ENCODE results near the gene TMEM248. TPM values are rescaled to one million over a fixed set of nuclear protein-coding genes. Genes with fewer than 3 reads are reported as not detected.
"Not testable (repeated sequence)": the region's sequence is repeated elsewhere in the genome, so short reads cannot be mapped to it uniquely, and the experiment has no call there.

Gene TMEM248, protein sequence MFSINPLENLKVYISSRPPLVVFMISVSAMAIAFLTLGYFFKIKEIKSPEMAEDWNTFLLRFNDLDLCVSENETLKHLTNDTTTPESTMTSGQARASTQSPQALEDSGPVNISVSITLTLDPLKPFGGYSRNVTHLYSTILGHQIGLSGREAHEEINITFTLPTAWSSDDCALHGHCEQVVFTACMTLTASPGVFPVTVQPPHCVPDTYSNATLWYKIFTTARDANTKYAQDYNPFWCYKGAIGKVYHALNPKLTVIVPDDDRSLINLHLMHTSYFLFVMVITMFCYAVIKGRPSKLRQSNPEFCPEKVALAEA
- total RNA-seq: 44.3 TPM

DNA sequence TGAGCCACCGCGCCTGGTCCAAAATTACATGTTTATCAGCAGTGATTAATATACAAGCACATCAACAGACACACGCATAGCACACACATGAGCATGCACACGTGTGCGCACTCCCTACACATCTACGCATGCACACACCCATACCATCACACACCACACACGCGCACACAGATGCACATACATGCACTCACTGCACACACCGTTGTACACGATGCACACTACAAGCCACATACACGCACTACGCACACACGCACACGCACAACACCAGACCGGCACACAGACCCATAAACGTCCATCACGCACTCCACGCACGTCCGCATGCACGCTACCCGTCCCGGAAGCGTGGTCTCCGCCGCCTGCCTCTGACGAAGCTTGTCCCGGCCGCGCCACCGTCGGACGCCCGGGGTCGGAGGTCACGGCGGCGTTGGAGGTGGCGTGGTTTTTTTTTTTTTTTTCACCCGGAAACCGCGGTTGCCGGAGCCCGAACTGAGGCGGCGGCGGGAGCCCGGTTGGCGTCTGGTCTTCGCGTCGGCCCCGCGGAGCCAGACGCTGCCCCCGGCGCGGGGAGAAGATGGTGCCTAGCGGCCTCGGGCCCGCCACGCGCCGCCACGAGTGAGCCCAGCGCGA lies at the start of gene TMEM248:
TSS of gene TMEM248 (plus strand) at position 457 of the 627 bp plus-strand sequence. CDS start 20,641 bp downstream, outside the sequence.
- peak; percentile 78 for DNase-seq

GRCh38 chr7:66873476-66873875 lies 47.5 kb upstream of the TMEM248 start:
- DNase-seq: no peak

- DNase-seq: no peak
Observed at GRCh38 chr7:66877577-66878300, 43.3 kb upstream of the TMEM248 start.

DNA sequence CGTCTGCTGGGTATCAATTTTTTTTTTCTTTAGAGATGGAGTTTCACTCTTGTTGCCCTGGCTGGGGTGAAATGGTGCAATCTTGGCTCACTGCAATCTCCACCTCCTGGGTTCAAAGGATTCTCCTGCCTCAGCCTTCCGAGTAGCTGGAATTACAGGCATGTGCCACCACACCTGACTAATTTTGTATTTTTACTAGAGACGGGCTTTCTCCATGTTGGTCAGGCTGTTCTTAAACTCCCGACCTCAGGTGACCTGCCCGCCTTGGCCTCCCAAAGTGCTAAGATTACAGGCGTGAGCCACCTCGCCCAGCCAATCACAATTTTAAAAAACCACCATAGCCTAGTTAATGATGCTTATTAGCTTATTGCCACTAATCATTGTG lies 42.7 kb upstream of the TMEM248 start:
- DNase-seq: not testable (repeated sequence)

- peak; percentile 5 for DNase-seq
Observed at GRCh38 chr7:66880053-66880452, 41.0 kb upstream of the TMEM248 start.

- not testable (repeated sequence) for DNase-seq
Observed at GRCh38 chr7:66880577-66880976, 40.4 kb upstream of the TMEM248 start.

GRCh38 chr7:66883716-66884115 lies 37.3 kb upstream of the TMEM248 start:
- no peak for DNase-seq

- not testable (repeated sequence) for DNase-seq
Observed at GRCh38 chr7:66884556-66884955, 36.5 kb upstream of the TMEM248 start.

- DNase-seq: no peak
Observed at GRCh38 chr7:66886152-66886551, 34.9 kb upstream of the TMEM248 start.

GRCh38 chr7:66888223-66888622 lies 32.8 kb upstream of the TMEM248 start:
- not testable (repeated sequence) for DNase-seq

DNA sequence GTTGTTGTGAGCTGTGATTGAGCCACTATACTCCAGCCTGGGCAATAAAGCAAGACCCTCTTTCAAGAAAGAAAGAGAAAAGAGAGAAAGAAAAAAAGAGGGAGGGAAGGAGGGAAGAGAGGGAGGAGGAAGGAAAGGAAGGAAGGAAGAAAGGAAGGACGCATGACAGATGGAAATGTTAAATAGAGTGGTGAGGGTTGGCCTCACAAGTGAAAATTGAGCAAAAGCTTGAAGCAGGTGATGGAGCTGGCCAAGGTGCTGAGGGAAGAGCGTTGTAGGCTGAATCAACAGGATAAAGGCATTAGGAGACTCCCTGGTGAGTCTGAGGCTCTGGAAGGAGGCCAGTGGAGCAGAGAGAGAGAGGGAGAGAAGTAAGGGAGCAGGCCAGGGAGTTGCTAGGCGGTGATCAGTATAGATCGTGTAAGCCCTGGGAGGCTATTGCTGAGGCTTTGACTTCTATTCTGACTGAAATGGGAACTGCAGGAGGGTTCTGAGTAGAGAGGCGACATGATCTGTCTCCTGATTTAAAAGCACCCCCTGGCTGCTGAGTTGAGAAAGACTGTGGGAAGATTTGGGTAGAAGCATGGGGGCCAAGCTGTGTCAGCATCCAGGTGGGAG lies 26.5 kb upstream of the TMEM248 start:
- DNase-seq: no peak

DNA sequence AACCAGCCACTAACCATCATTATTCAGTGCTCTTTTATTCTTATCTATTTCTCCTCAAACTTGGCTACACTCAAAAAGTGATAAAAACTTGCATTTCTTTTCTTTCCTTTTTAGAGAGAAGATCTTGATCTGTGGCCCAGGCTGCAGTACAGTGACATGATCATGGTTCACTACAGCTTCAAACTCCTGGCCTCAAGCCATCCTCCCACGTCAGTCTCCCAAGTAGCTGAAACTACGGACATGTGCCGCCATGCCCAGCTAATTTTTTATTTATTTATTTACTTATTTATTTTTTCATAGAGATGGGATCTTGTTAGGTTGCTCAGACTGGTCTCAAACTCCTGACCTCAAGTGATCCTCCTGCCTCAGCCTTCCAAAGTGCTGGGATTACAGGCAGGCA lies 24.6 kb upstream of the TMEM248 start:
- DNase-seq: no peak

GRCh38 chr7:66899552-66900280 lies 21.3 kb upstream of the TMEM248 start:
- DNase-seq: no peak

GRCh38 chr7:66901941-66902843 lies 18.8 kb upstream of the TMEM248 start:
- DNase-seq: no peak

DNA sequence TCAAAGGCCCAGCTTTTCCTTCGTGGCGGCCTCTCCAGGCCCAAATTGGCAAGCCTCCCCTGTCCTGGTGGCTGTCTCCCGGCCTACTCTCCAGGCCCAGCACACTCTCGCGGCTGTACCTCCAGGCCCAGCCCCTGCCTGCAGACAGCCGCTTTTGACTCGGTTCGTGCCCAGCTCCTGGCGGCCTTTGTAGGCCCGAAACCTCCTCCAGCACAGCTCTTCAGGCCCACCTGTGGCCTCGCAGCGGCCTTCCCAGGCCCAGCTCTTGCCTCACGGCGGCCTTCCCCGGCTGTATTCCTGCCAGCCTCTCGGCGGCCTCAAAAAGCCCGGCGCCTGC lies 18.2 kb upstream of the TMEM248 start:
- DNase-seq: no peak

GRCh38 chr7:66903360-66904062 lies 17.5 kb upstream of the TMEM248 start:
- no peak for DNase-seq

DNA sequence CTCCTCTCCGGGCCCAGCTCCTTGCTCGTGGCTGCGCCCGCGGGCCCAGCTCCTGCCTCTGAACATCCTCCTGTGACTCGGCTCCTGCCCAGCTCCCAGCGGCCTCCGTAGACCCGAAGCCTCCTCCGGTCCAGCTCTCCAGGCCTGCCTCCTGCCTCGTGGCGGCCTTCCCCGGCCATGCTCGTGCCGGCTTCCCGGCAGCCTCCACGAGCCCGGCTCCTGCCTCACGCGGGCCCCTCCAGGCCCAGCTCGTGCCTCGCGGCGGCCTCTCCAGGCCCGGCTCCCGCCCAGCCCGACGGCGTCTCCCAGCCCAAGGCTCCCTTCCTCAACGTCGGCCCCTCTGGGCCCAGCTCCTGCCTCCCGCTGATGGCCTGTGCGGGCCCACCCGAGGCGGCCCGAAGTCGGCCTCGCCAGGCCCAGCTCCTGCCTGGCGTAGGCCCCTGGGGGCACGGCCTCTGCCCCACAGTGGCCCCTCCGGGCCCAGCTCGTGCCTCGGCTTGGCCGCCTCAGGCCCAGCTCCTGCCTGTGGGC lies 16.9 kb upstream of the TMEM248 start:
- DNase-seq: no peak

DNA sequence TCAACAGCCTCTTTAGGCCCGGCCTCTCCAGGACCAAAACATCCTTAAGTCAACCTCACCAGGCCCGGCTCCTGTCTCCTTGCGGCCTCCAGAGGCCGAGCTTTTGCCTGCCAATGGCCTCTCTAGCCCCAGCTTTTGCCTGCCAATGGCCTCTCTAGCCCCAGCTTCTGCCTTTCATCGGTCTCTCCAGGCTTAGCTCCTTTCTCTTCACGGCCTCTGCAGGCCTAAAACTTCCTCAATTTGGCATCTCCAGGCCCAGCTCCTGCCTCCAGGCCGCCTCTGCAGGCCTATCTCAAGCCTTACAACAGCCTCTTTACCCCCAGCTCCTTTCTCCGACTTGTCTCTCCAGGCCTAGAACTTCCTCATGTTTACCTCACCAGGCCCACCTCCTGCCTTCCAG lies 15.7 kb upstream of the TMEM248 start:
- DNase-seq: no peak

DNA sequence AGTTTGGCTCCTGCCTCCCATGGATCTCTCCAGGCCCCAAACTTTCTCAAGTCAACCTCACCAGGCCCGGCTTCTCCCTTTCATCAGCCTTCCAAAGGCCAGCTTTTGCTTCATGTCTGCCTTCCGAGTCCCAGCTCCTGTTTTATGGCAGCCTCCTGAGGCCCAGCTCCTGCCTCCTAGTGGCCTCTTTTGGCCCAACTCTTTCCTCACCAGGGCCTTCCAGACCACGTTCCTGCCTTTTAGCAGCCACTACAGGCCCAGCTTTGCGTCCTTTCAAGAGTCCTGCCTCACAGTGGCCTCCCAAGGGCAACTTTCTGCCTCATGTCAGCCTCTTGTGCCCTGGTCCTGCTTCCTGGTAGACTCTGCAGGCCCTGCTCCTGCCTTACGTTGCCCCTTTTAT lies 15.3 kb upstream of the TMEM248 start:
- no peak for DNase-seq

- DNase-seq: no peak
Observed at GRCh38 chr7:66907731-66908130, 13.3 kb upstream of the TMEM248 start.
